Stimulated activated CD4-positive, alpha-beta T cell treated with anti-CD3 and anti-CD28 coated beads, TNF-alpha, amount 100 ng/mL, for 4 hours (primary cell): ENCODE results near the gene SDE2.
"Not testable (repeated sequence)": the region's sequence is repeated elsewhere in the genome, so short reads cannot be mapped to it uniquely, and the experiment has no call there.

Source experiments
- DNase-seq, 3 experiments: peaks; one replicate each; pipeline ENCODE4 v3.0.0-alpha.2; 2020; ENCODE audit warnings: low read depth in 3 of 3

SDE2 gene

DNA sequence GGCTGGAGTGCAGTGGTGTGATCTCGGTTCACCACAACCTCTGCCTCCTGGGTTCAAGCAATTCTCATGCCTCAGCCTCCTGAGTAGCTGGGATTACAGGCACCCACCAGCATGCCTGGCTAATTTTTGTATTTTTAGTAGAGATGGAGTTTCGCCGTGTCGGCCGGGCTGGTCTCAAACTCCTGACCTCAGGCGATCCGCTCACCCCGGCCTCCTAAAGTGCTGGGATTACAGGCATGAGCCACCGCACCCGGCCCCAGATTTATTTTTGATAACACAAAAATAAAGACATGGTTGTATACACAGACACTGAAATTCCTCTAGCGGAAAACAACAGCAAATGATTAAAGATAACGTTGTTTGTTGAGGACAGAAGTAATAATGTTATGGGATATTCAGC, 24.0 kb downstream of the SDE2 start:
- not testable (repeated sequence) for DNase-seq

- DNase-seq = no peak
These were observed 24.7 kb downstream of the SDE2 start for GRCh38 chr1:225974454-225974853.

DNA sequence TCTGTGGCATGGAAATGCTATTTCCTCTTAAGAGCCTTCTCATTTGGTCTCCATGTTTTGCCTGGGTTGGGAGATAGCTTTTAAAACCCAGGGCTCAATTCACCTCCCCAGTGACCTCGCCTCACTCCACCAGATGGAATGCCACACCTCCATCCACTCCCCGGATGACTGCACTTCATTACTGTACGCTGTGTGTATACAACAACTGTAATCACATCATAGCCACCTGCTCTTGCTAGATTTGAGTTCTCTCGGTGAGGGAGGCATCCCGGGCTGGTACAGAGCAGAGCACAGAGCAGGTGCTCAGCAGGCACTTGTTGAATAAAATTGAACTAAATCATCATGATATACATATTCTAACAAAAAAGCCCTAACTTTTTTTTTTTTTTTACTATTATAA, 26.0 kb downstream of the SDE2 start:
- DNase-seq = no peak

- DNase-seq = no peak
These were observed 26.6 kb downstream of the SDE2 start for GRCh38 chr1:225972344-225973152.

DNA sequence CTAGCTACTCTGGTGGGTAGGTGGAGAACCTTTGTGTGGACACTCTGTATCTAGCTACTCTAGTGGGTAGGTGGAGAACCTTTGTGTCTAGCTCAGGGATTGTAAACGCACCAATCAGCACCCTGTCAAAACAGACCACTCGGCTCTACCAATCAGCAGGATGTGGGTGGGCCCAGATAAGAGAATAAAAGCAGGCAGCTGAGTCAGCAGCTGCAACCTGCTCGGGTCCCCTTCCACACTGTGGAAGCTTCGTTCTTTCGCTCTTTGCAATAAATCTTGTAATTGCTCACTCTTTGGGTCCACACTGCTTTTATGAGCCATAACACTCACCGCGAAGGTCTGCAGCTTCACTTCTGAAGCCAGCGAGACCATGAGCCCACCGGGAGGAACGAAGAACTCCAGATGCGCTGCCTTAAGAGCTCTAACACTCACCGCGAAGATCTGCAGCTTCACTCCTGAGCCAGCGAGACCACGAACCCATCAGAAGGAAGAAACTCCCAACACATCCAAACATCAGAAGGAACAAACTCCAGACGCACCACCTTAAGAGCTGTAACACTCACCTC, 28.5 kb downstream of the SDE2 start:
- not testable (repeated sequence) for DNase-seq

DNA sequence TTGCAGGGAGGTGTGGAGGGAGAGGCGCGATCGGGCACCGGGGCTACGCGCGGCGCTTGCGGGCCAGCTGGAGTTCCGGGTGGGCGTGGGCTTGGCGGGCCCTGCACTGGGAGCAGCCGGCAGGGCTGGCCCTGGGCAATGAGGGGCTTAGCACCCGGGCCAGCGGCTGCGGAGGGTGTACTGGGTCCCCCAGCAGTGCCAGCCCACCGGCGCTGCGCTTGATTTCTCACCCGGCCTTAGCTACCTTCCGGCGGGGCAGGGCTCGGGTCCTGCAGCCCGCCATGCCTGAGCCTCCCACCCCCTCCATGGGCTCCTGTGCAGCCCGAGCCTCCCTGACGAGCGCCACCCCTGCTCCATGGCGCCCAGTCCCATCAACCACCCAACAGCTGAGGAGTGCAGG, 29.4 kb downstream of the SDE2 start:
- not testable (repeated sequence) for DNase-seq

GRCh38 chr1:225965231-225965630, 33.9 kb downstream of the SDE2 start:
- no peak for DNase-seq

DNA sequence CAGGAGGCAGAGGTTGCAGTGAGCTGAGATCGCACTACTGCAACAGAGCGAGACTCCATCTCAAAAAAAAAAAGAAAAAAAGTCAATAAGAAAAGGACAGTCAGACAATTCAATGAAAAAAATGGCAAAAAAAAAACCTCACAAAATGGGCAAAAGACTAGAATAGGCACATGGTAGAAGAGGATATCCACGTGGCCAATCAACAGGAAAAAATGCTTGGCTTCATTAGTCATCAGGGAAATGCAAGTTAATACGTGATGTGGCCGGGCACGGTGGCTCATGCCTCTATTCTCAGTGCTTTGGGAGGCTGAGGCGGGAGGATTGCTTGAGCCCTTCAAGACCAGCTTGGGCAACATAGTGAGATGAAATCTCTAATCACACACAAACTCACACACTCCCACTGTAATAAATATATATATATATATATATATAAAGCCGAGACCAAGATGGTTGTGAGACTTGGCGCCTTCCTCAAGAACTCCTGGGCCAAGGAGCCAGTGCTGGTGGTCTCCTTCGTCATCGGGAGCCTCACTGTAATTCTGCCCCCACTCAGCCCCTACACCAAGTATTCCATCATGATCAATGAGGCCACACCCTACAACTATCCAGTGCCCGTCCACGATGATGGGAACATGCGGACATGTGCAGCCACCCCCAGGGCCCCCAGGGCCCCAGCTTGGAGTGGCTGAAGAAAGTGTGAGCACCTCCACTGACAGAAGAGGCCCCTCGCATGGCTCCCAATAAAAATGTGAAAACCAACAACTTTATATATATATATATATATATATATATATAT, 35.2 kb downstream of the SDE2 start:
- DNase-seq = no peak

- DNase-seq = peak; percentile 18 to 41 (median 19)
These were observed 36.6 kb downstream of the SDE2 start for GRCh38 chr1:225962440-225962975.

GRCh38 chr1:225961659-225962439, 37.3 kb downstream of the SDE2 start:
- no peak for DNase-seq

DNA sequence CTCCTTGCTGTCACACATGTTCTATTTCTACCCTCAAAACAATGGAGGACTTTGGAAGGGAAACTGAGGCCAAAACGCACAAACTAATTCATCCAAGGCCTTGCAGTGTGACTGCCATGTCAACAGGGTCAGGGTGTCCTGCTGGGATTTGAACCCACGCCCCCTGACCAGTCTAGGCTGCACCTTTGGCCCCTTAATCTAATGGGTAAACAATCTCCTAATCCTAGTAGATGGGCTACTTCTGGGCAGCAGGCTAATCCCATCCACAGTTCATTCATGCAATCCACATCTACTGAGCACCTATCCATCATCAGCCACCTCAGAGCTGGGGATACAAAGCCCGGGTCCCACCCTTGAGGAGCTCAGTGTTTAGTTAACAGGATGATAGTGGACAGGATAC, 41.1 kb downstream of the SDE2 start:
- DNase-seq = no peak

DNA sequence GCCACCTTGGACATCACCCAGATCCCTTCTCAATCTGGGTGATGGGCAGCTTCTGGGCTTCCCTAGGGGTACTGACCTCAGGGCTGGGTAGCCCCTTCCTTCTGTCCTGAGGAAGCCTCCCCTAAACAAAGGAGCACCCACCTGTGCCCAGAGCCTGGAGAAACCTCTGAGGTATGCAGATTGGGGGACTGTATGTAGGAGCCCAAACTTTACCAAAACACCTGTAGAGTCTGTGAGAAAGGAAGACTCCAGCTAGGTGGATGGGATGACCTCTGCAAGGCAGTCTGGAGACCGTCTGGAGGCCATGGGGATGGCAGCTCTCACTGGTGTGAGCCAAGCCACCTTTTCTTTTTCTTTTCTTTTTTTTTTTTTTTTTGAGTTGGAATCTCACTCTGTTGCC, 44.4 kb downstream of the SDE2 start:
- no peak for DNase-seq

GRCh38 chr1:225953315-225953714, 45.8 kb downstream of the SDE2 start:
- DNase-seq = no peak

DNA sequence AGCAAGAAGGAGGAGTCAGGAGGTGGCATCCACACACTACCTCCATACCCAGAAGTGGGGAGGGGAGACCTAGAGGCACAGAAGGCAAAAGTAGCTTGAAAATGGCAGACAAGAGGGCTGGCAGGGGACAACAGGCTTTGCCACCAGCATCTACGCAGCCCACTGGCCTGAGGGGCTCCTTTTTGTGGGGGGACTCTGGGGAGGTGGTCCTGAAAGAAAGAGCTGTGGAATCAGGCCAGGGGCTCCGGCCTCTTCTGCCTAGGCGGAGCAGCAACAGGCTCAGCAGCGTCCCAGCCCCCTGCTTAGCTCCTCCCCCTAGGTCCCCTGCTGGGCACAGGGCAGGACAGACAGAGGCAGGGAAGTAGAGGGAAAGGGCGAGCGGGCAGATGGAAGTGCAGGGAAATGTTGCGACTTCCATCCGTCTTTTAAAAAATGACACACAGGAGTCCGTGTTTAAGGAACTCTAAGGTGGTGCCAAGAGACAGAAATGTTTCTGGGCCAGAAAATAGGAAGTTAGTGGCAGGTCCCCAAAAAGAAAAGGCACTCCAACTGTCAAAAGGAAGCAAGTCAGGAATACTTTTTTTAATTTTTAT, 48.1 kb downstream of the SDE2 start:
- no peak for DNase-seq

- DNase-seq = no peak
These were observed 50.1 kb downstream of the SDE2 start for GRCh38 chr1:225949041-225949440.

DNA sequence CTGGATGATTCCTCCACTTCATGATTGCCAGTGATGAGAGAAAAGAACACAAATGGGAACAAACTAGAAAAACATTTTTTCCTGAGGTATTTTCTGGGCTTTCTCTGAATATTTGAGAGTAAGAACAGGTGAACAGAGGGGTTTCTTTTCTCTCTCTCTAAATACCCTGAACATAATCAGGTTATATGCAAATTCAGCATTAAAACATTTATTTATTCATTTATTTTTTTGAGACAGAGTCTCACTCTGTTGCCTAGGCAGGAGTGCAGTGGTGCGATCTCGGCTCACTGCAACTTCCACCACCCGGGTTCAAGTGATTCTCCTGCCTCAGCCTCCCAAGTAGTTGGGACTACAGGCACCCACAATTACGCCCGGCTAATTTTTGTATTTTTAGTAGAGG, 52.3 kb downstream of the SDE2 start:
- DNase-seq = no peak

DNA sequence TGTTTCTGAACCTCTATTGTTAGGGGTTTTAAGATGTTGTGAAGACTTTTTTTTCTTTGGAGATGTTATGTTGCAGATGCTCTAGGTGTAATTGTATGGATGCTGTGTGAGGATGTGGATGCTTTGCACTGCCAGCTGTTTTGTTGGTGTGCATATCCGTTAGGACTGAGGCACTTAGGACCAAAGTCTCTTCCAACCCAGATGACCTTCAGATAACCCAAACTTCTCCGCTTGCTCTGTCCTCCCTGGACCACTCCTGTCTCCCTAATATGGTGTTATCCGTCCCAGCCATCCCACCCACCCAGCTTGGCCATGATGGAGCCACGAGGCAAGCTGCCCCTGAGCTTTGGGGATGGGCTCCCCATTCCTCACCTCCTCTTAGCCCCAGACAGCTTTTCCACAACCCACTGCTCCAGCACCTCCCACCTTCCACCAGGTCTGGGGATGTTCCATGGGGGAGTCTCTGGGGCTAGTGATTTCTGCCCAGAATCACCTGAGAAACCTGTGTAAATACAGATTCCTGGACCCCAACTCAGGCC, 53.0 kb downstream of the SDE2 start:
- no peak for DNase-seq

DNA sequence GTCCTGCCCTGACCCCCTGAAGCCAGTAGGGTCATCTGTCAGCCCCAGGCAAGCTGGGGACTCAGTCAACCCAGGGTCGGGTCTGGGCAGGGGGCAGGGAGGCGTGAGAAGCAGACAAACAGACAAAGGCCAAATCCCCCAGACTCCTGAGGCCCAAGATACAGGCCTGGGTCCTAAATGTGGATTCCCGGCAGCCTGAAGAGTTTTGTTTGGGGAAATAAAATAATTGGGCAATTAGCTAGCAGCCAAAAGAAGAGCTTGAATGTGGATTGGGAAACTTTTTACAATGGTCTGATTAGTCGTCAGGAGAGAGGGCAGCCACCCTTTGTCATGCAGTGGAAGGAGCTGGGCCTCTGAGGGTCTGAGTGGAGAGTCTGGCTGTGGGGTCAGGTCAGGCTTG, 53.6 kb downstream of the SDE2 start:
- DNase-seq = no peak

- DNase-seq = no peak
These were observed 54.2 kb downstream of the SDE2 start for GRCh38 chr1:225944951-225945350.

- DNase-seq = no peak
These were observed 54.8 kb downstream of the SDE2 start for GRCh38 chr1:225944387-225944786.

- no peak for DNase-seq
These were observed 55.6 kb downstream of the SDE2 start for GRCh38 chr1:225943582-225943981.
